ENCODE measurements around the gene PLXNB1.

GRCh38 chr3:48402281-48402732 is 27.6 kb downstream of the PLXNB1 start:
- TF ChIP-seq POLR2A (IDR thresholded peaks at IDR 0.05) (no peak), CTCF (IDR thresholded peaks at IDR 0.05) (no peak)
